HG03103 (cell line): ENCODE results near the gene PLEKHG7.

Experiments used
- ATAC-seq: cut with Tn5 transposase; IDR thresholded peaks from one replicate; pipeline ENCODE4 v1.9.1; 2021; ENCODE audit warnings: low read depth; ENCODE audit not compliant: unreplicated experiment

PLEKHG7 gene

GRCh38 chr12:92703786-92704185 lies 997 bp downstream of the PLEKHG7 start:
- ATAC-seq: no peak

DNA sequence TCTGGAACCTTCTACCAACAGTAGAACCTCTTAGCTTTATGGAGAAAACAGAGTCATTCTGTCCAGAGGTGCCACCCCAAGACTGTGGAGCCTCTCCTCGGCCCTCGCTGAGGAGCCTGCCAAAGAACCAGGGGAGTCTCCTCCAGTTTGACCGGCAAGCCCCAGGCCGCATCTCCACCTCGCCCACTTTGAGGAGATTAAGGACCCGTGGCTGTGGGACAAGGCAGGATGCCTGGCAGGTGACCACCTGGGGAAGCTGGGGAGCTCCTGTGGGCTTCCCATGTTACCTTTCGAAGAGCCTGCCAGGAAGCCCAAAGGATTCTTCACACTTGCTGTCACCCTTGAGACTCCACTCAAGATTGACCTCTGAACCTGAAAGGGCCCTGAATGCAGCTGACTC lies 3.8 kb downstream of the PLEKHG7 start:
- ATAC-seq: no peak

- ATAC-seq: no peak
These were observed 5.1 kb downstream of the PLEKHG7 start for GRCh38 chr12:92707926-92708325.

DNA sequence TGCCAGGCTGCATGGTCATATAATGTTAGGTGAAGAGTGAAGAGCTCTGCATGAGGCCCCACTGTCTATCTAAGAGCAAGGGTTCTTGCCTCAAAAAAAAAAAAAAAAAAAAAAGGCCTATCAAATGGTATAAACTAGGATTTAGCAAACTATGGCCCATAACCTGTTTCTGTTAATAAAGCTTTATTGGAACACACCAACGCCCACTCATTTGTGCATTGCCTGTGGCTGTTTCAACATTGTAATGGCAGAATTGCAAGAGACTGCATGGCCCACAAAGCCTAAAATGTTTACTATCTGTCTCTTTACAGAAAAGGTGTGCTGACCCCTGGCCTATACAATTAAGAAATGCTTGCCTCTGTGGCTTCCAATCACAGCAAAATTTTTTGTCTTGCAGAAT lies 12.8 kb downstream of the PLEKHG7 start:
- no peak for ATAC-seq

- no peak for ATAC-seq
These were observed 14.4 kb downstream of the PLEKHG7 start for GRCh38 chr12:92717202-92717601.

- no peak for ATAC-seq
These were observed 15.7 kb downstream of the PLEKHG7 start for GRCh38 chr12:92718483-92718990.

DNA sequence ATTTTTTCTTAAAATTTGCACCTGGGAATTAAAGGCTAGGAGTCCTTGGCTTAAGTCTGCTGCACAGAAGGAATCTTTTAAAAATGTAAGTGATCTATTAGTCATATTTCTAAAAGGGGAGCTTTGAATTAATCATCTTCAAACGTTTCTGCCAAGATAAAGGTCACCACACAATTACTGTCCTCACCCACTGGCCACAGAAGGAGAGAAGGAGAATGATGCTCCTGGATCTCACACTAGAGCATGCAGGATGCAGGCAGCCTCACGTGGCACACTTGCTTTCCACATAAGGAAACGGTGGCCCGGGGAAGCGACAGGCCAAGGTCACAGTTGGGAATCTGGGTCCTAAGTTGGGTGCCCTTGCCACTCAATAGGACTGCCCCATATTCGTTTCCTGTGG lies 16.9 kb downstream of the PLEKHG7 start:
- no peak for ATAC-seq

DNA sequence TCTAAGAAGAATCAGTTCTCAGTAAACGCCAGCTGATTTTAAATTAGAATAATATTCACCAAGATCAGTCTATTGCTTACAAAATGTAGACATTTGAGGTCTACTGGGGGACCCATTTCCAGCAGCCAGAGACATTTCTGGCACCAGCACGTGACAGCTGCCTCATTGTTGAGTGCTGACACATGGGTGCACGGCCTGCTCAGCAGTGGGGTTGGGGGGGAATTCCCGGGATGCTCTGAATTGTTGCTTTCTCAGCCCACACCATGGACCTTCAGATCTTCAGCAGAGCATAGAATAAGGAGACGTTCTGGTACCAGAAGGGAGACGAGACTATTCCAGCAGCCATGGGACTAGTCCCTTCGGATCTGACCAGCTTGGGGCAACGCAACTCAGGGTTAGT lies 18.3 kb downstream of the PLEKHG7 start:
- no peak for ATAC-seq

DNA sequence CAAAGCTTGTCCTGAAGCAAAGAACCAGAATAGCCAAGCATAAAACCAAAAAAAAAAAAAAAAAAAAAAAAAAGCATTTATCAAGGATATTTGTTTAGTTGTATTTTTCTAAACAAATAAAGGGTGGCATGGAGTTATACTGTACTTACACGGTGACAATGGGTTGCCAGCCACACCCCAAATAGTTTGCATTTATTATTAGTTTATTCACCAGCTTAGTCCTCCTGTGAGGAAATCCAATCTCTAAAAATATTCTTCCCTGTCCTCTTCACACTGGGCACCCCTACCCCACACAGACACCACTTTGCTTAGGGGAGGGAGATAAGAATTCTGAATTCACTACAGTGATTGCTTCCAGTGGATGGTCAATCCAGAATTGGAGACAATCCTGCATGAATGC lies 18.9 kb downstream of the PLEKHG7 start:
- ATAC-seq: no peak

DNA sequence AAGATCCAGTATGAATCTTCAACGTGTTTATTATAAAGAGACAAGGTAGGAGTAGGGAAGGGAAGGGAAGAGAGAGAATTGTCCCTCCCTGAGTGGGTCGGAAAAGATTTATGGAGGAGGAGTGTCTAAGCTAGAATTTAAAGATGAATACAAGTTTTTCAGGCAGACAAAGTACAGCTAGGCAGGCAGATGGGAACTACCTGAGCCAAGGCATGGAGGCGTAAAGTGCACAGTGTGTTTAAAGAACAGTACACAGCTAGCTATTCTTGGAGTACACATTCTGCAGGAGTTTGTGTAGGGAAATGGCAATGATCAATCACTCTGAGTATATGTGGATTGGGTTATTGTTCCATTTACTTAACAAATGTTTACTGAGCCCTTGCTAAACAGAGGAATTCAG lies 20.1 kb downstream of the PLEKHG7 start:
- no peak for ATAC-seq

DNA sequence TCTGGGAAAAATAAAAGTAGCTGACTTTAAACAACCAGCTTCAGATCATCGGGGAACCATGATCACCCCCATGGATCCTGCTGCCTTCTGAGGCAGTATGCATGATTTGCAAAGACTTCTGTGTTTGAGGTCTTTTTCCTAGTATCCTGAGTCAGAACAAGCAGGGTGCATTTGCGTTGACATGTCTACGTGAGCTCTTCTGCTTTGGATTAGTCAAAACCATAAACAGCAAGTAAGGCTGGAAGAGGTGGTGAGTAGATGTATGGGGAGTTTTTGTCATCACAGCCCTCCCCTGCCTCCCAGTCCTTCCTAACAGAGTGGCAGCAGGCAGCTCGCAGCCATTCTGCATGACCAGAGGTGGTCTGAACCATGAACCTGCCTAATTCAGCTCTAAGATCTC lies 24.1 kb downstream of the PLEKHG7 start:
- ATAC-seq: no peak

- no peak for ATAC-seq
These were observed 27.1 kb downstream of the PLEKHG7 start for GRCh38 chr12:92729773-92730305.

DNA sequence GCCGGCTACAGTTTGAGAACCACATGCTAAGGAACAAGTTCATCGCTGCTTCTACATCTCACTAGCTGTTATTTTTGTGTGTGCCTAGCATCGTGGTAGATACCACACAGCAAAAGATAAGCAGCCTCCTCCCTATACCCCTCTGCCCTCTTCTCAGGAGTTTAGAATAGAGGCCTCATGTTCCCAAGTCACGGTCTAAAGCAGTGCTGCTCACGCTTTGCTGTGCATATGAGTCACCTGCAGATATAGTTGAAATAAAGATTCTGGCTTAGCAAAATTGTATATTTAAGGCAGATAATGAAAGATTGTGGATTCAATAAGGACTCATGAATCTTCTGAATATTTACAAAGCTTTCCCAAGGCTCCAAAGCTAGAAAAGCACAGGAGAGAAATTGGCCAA lies 28.0 kb downstream of the PLEKHG7 start:
- ATAC-seq: no peak

DNA sequence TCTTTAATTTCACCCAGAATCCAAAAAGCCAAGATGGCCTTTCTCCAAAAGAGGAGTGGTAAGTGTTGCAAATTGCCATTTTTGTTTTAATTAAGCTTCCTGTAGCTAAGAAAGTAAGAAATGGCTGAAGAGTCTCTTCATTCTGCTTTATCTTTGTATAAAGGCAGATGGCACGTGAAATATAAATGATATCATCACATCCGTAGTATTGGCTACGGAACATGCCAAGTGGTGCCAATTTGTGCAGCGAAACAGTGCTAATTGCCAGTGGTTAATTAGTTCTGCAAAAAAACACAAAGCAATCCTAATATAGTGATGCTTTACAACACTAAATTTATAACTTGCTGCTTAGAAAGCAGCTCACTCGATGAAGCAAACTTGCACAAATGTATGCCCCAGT lies 29.4 kb downstream of the PLEKHG7 start:
- ATAC-seq: no peak

- no peak for ATAC-seq
These were observed 29.9 kb downstream of the PLEKHG7 start for GRCh38 chr12:92732716-92733115.

GRCh38 chr12:92733181-92733580 lies 30.4 kb downstream of the PLEKHG7 start:
- no peak for ATAC-seq

- no peak for ATAC-seq
These were observed 30.9 kb downstream of the PLEKHG7 start for GRCh38 chr12:92733661-92734060.

GRCh38 chr12:92735131-92735721 lies 32.4 kb downstream of the PLEKHG7 start:
- no peak for ATAC-seq

GRCh38 chr12:92736605-92737004 lies 33.8 kb downstream of the PLEKHG7 start:
- ATAC-seq: no peak

DNA sequence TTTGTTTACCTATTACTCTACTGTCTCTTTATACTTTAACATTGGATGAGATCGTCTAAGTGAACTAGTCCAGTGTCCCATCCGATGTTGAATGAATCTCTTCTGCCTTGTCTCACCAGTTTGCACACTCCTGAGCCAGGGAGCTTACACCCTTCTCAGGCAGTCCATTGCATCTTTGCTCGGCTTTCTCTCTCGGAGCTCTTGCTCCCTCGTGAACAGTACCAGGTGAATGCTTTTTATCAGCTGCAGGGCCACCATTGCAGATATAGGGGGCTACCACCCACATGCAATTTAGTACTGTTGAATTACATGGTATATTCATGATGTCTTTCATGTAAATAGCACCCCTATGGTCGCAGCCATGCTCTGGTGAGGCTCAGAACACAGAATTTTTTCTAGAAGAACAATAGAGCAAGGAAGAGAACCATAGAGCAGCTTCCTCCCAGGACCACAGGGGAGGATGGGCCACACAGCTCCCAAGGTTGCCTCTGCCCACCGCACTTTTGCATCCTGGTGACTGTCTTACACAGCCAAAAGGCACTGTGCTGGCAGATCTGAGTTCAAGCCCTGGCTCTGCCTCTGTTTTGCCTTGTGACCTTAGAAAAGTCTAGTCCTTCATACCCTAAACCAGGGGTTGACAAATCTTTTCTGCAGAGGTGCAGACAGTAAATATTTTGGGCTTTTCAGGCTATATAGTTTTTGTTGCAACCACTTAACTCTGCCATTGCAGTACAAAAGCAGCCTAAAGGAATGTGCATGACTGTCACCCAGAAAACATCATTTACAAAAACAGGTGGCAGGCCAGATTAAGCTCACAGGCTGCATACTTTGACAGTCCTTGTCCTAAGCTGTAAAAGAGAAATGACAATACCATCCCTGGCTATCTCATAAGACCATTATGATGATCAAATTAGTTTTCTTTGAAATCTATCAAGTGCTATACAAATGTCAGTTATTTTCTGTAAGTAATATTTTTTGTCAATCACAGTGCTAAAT lies 35.4 kb downstream of the PLEKHG7 start:
- ATAC-seq: no peak

GRCh38 chr12:92739113-92739512 lies 36.3 kb downstream of the PLEKHG7 start:
- ATAC-seq: no peak

- no peak for ATAC-seq
These were observed 37.6 kb downstream of the PLEKHG7 start for GRCh38 chr12:92740411-92740810.
